Esophagus squamous epithelium (tissue), 4 donors: ENCODE data around the gene IL6.

Source experiments
- CTCF ChIP-seq, 6 experiments: fragments of 450-650 bp in 4 of 6; fragments of 200-600 bp in 2 of 6; sonication (generic) in 2 of 6; IDR thresholded peaks; one replicate each; pipeline ENCODE4 v1.5.1; 2016 to 2019; ENCODE audit warnings: antibody characterized with exemption in 6 of 6, mild to moderate bottlenecking in 4 of 6, moderate library complexity in 4 of 6
- POLR2A ChIP-seq, 4 donors: fragments of 450-650 bp; IDR thresholded peaks; one replicate each; pipeline ENCODE4 v1.6.1; 2017; ENCODE audit warnings: antibody characterized with exemption in 4 of 4, mild to moderate bottlenecking in 4 of 4, moderate library complexity in 3 of 4

- TF ChIP-seq CTCF (IDR thresholded peaks at IDR 0.05) (no peak), POLR2A (IDR thresholded peaks at IDR 0.05) (no peak)
Measured at GRCh38 chr7:22724861-22725260, 2.1 kb upstream of the IL6 start.
